Caco-2 (cell line): ENCODE measurements around the gene CH25H. TPM values are rescaled to one million over a fixed set of nuclear protein-coding genes. Genes with fewer than 3 reads are reported as not detected.

Experiments used
- BruUV-seq: library from RNA; stranded (reverse); fragments of 400-500 nt; replicated peaks from 2 replicates; lab custom pipeline; 2021; lab: Mats Ljungman, UMichigan
- CTCF ChIA-PET: fragments of 300-600 bp; sonication (Branson Sonifier 250); formaldehyde crosslinking; loops from one replicate; lab custom pipeline; 2022; ENCODE audit warnings: antibody characterized with exemption; lab: Charles Lee
- POLR2A ChIA-PET: fragments of 300-600 bp; sonication (Branson Sonifier 250); formaldehyde crosslinking; loops from one replicate; lab custom pipeline; 2022; ENCODE audit warnings: antibody characterized with exemption; lab: Charles Lee
- DNase-seq, 2 experiments: peaks; one replicate each; pipeline versions ENCODE4 v3.0.0 to v3.0.0-alpha.2; 2020 to 2022
- H3K27me3 ChIP-seq: replicated peaks from 2 replicates; pipeline ENCODE4 v1.6.0; 2011; ENCODE audit warnings: low read length; ENCODE audit not compliant: control insufficient read depth, insufficient read depth
- H3K36me3 ChIP-seq: 2 replicates; pipeline ENCODE4 v1.5.1; 2011; ENCODE audit warnings: low read length; ENCODE audit not compliant: control insufficient read depth, insufficient read depth
- H3K4me1 ChIP-seq: fragments of 250-450 bp; sonication (Bioruptor Pico); 2 replicates; pipeline ENCODE4 v1.5.1; 2020; ENCODE audit warnings: mild to moderate bottlenecking
- H3K4me3 ChIP-seq: 2 replicates; pipeline ENCODE4 v1.5.1; 2011; ENCODE audit warnings: low read depth, mild to moderate bottlenecking, control low read depth, low read length
- H3K9me3 ChIP-seq: fragments of 250-450 bp; sonication (Bioruptor Pico); 2 replicates; pipeline ENCODE4 v1.5.1; 2020; ENCODE audit warnings: mild to moderate bottlenecking, moderate library complexity
- H3K27ac Mint-ChIP-seq: one replicate; pipeline ENCODE4 v1.8.0; 2022; ENCODE audit warnings: mixed read lengths; ENCODE audit not compliant: unreplicated experiment
- H3K27me3 Mint-ChIP-seq: one replicate; pipeline ENCODE4 v1.8.0; 2022; ENCODE audit warnings: mixed read lengths; ENCODE audit not compliant: insufficient read depth, unreplicated experiment
- H3K36me3 Mint-ChIP-seq: one replicate; pipeline ENCODE4 v1.8.0; 2022; ENCODE audit warnings: mild to moderate bottlenecking, mixed read lengths; ENCODE audit not compliant: insufficient read depth, unreplicated experiment
- H3K4me1 Mint-ChIP-seq: one replicate; pipeline ENCODE4 v1.8.0; 2022; ENCODE audit warnings: low read depth, mixed read lengths; ENCODE audit not compliant: unreplicated experiment
- H3K4me3 Mint-ChIP-seq: one replicate; pipeline ENCODE4 v1.8.0; 2022; ENCODE audit warnings: mild to moderate bottlenecking, moderate library complexity, mixed read lengths; ENCODE audit not compliant: unreplicated experiment
- H3K9me3 Mint-ChIP-seq: one replicate; pipeline ENCODE4 v1.8.0; 2022; ENCODE audit warnings: mixed read lengths; ENCODE audit not compliant: unreplicated experiment
- intact Hi-C: fragments of 100-400 bp; cut with micrococcal nuclease; formaldehyde crosslinking; loops from one replicate; pipeline ENCODE4 v1.10.0; 2022; ENCODE audit not compliant: unreplicated experiment
- total RNA-seq: library from RNA; stranded (reverse); gene quantifications from 2 replicates; pipeline ENCODE4 v1.2.3, GENCODE V29; 2022
- TF ChIP-seq, protein P1 (sequence below), 2 experiments: fragments of 200-600 bp in 1 of 2; IDR thresholded peaks; 1 replicate in 1 of 2; 2 replicates in 1 of 2; pipeline versions ENCODE4 v1.5.1 to v1.8.0; 2011 to 2022; ENCODE audit warnings: antibody characterized with exemption in 1 of 2, control low read depth in 1 of 2, inconsistent platforms in 1 of 2, low read depth in 1 of 2, low read length in 1 of 2, mild to moderate bottlenecking in 1 of 2, moderate library complexity in 1 of 2; ENCODE audit not compliant: insufficient read depth in 1 of 2, severe bottlenecking in 1 of 2, unreplicated experiment in 1 of 2

CH25H gene
- total RNA-seq, 1 experiment from 2014 or later, result not detected

DNA sequence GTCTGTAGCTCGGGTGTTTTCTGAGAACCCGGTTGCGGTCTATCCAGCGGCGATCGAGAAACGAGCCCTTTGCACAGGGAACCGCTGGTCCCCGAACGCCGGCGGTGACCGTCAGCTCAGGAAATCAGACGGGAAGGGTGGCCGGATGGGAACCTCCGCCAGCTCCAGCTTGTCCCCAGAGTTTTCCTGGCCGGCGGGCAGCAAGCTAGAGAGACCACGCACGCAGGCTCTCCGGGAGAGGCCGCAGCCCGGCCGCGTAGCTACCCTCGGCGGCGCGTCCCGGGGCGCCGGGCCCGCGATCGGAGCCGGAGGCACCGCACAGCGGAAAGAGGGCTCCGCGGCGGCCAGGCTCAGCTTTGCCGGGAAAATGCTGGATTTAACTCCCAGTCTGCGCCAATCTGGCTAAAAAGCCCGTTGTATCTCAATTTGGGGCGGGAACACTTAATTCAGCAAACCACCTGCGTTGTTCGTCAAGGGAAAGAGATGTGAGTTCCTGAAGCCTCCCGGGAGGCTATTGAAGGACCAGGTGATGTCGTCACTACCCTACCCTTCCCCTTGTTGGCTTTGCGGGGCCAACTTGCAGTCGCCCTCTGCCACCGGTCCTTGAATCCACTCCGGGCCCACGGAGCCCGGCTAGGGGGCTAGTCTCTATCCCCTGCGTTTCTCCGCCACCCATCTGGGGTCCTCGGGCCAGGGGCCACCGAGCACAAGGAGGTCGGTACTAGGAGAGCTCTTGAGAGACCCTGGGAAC lies 859 bp upstream of the CH25H start:
- peak in 1 of 2 experiments; percentile 19 for DNase-seq
- TF ChIP-seq, protein P1, sequence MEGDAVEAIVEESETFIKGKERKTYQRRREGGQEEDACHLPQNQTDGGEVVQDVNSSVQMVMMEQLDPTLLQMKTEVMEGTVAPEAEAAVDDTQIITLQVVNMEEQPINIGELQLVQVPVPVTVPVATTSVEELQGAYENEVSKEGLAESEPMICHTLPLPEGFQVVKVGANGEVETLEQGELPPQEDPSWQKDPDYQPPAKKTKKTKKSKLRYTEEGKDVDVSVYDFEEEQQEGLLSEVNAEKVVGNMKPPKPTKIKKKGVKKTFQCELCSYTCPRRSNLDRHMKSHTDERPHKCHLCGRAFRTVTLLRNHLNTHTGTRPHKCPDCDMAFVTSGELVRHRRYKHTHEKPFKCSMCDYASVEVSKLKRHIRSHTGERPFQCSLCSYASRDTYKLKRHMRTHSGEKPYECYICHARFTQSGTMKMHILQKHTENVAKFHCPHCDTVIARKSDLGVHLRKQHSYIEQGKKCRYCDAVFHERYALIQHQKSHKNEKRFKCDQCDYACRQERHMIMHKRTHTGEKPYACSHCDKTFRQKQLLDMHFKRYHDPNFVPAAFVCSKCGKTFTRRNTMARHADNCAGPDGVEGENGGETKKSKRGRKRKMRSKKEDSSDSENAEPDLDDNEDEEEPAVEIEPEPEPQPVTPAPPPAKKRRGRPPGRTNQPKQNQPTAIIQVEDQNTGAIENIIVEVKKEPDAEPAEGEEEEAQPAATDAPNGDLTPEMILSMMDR (IDR thresholded peaks at IDR 0.05; ENCODE audit: insufficient read depth in 1 of 2, low read depth in 1 of 2, low read length in 1 of 2, severe bottlenecking in 1 of 2, unreplicated experiment in 1 of 2), result no peak
- ChIA-PET POLR2A (no interaction called here), CTCF (interaction anchor here (0.6 to 1.3 kb wide), 2 partner anchors 178 to 1704 kb away, joined by 4 read pairs; no protein-coding TSS in a partner anchor)
- intact Hi-C loops, result no loop called here
- Mint-ChIP-seq H3K27me3 (peaks cover 28% of the 10 kb centered on the region), H3K9me3 (no peaks in the 10 kb centered on the region), H3K4me3 (peak overlapping the region; percentile 67), H3K27ac (no peak overlapping the region), H3K36me3 (no peaks in the 10 kb centered on the region), H3K4me1 (peaks cover 7% of the 10 kb centered on the region)
- Histone ChIP-seq H3K36me3 (no peaks in the 10 kb centered on the region), H3K27me3 (peaks cover 20% of the 10 kb centered on the region), H3K4me3 (0 out of 2 replicates have a peak overlapping the region, but pooled peaks have one; percentile 7), H3K9me3 (no peaks in the 10 kb centered on the region), H3K4me1 (peaks cover 20% of the 10 kb centered on the region)
- BruUV-seq, result no TSS peak

DNA sequence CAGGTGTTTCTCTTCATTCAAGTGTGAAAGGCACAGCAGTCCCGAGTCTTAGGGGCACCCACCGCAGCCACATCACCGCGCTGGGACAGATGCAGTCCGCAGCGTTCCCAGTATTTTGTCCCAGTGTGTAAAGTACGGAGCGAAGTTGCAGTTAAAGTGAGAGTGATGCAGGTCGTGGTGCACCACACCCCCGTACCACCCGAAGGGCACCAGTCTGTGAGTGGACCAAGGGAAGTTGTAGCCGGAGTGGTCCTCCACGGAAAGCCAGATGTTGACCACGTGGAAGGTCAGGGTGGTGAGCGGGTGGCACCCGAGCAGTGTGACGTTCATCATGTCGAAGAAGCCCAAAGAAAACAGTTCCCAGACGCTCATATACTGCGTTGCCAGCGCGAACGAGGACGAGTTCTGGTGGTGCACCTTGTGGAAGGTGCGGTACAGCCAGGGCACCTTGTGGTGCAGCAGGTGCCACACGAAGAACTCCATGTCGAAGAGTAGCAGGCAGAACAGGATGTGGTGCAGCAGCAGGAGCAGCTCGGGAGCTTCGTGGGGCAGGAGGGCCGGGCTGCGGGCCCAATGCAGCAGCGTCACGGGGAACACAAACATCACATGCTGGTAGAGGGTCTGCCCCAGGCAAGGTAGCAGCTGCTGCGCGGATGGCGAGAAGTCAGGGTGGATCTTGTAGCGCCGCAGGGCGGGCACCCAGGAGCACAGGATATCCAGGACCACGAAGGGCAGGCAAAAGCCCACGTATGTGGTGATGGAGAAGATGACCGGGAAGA lies 526 bp downstream of the CH25H start:
- H3K4me3 Mint-ChIP-seq, result peak overlapping the region; percentile 67
- POLR2A ChIA-PET, result no interaction called here
- CTCF ChIA-PET, result interaction anchor here (1.1 to 1.3 kb wide), 2 partner anchors 12 to 177 kb away, joined by 3 to 4 read pairs; no protein-coding TSS in a partner anchor
- Histone ChIP-seq H3K9me3 (no peaks in the 10 kb centered on the region), H3K4me1 (peaks cover 20% of the 10 kb centered on the region), H3K36me3 (no peaks in the 10 kb centered on the region), H3K4me3 (no peak overlapping the region), H3K27me3 (peaks cover 20% of the 10 kb centered on the region)
- no peaks in the 10 kb centered on the region for H3K36me3 Mint-ChIP-seq
- no peak for DNase-seq
- H3K9me3 Mint-ChIP-seq, result no peaks in the 10 kb centered on the region
- peaks cover 7% of the 10 kb centered on the region for H3K4me1 Mint-ChIP-seq
- intact Hi-C loops, result no loop called here
- no TSS peak for BruUV-seq
- peaks cover 28% of the 10 kb centered on the region for H3K27me3 Mint-ChIP-seq
- no peak overlapping the region for H3K27ac Mint-ChIP-seq
- TF ChIP-seq, protein P1 (IDR thresholded peaks at IDR 0.05; ENCODE audit: insufficient read depth in 1 of 2, low read depth in 1 of 2, low read length in 1 of 2, severe bottlenecking in 1 of 2, unreplicated experiment in 1 of 2), result no peak

DNA sequence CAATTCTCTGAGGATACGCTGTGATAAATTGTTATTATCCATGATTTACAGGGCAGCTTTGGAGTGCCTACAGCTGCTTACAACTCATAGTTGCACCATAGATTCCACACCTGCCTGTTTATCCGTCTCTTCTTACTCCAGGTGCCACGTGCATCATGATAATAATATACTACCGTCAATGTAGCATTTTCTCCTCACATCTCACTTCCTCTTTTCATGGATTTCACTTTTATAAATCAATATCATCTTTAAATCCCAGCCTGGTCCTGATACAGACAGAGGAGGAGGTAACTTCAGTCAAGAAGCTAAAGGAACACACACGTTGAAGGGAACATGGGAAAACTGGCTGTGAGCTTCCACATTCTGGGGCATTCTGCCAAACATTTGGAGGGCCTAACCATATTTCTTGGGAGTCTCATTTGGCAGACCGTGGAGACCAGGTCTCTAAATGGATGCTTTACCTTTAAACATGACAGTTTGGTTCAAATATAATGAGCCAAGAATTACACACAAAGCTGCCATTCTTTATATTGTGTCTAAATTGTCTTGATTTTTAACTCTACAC lies 2.4 kb downstream of the CH25H start:
- Histone ChIP-seq H3K4me1 (peaks cover 20% of the 10 kb centered on the region), H3K27me3 (peaks cover 18% of the 10 kb centered on the region), H3K36me3 (no peaks in the 10 kb centered on the region), H3K9me3 (no peaks in the 10 kb centered on the region), H3K4me3 (no peak overlapping the region)
- peaks cover 7% of the 10 kb centered on the region for H3K4me1 Mint-ChIP-seq
- H3K4me3 Mint-ChIP-seq, result no peak overlapping the region
- H3K36me3 Mint-ChIP-seq, result no peaks in the 10 kb centered on the region
- H3K27me3 Mint-ChIP-seq, result peaks cover 21% of the 10 kb centered on the region
- H3K9me3 Mint-ChIP-seq, result no peaks in the 10 kb centered on the region
- TF ChIP-seq, protein P1 (IDR thresholded peaks at IDR 0.05; ENCODE audit: insufficient read depth in 1 of 2, low read depth in 1 of 2, low read length in 1 of 2, severe bottlenecking in 1 of 2, unreplicated experiment in 1 of 2), result no peak
- intact Hi-C loops, result no loop called here
- ChIA-PET POLR2A (no interaction called here), CTCF (no interaction called here)
- BruUV-seq, result no TSS peak
- H3K27ac Mint-ChIP-seq, result no peak overlapping the region
- no peak for DNase-seq
